ENCODE data around the gene CEACAM4. TPM values are rescaled to one million over a fixed set of nuclear protein-coding genes. Genes with fewer than 3 reads are reported as not detected.

CEACAM4 gene
- total and polyA plus RNA-seq, 2 of the 4 experiments (the other 2 are of a cell fraction), result not detected

- Histone ChIP-seq H3K23ac (ENCODE audit: low read depth, low read length) (no peak overlapping the region), H2BK120ac (ENCODE audit: low read depth, low read length) (no peak overlapping the region), H3K9ac (ENCODE audit: low read depth, low read length) (no peak overlapping the region), H4K8ac (ENCODE audit: low read depth in 2 of 2, low read length in 2 of 2) (no peak overlapping the region), H3K4me3 (ENCODE audit: insufficient read depth, low read depth, low read length) (no peak overlapping the region), H3K14ac (replicated peaks; ENCODE audit: low read depth, low read length) (no peak overlapping the region), H3K4me2 (ENCODE audit: low read depth, low read length) (no peak overlapping the region), H4K91ac (ENCODE audit: insufficient read depth, low read depth, low read length) (no peak overlapping the region), H3K9me3 (ENCODE audit: control insufficient read depth, insufficient read depth, low read length) (no peaks in the 10 kb centered on the region), H3K18ac (ENCODE audit: low read depth, low read length) (no peak overlapping the region), H3K27ac (ENCODE audit: insufficient read depth, low read length) (no peak overlapping the region), H3K27me3 (ENCODE audit: control insufficient read depth, insufficient read depth, low read length) (peaks cover 3% of the 10 kb centered on the region; the same call in 1 of the 2 replicates), H3K79me1 (ENCODE audit: low read depth in 1 of 2, low read length in 2 of 2) (no peaks in the 10 kb centered on the region), H3K56ac (ENCODE audit: extremely low read depth, insufficient read depth, low read length) (no peak overlapping the region), H2BK20ac (ENCODE audit: low read depth, low read length) (no peak overlapping the region), H2BK15ac (ENCODE audit: low read depth, low read length) (no peak overlapping the region), H3K36me3 (ENCODE audit: control insufficient read depth, insufficient read depth, low read length) (no peaks in the 10 kb centered on the region), H2AFZ (replicated peaks; ENCODE audit: low read length, poor library complexity) (no peak overlapping the region), H4K5ac (ENCODE audit: low read depth, low read length) (no peak overlapping the region), H3K9me1 (ENCODE audit: insufficient read depth, low read length) (no peaks in the 10 kb centered on the region), H4K20me1 (ENCODE audit: insufficient read depth, low read length) (no peaks in the 10 kb centered on the region), H3K4me1 (ENCODE audit: control insufficient read depth, insufficient read depth, low read length) (no peaks in the 10 kb centered on the region), H2AK5ac (ENCODE audit: low read depth, low read length) (no peak overlapping the region), H2AK9ac (replicated peaks; ENCODE audit: low read depth, low read length, poor library complexity) (no peak overlapping the region), H3K4ac (ENCODE audit: low read depth, low read length) (no peak overlapping the region), H2BK5ac (ENCODE audit: low read depth, low read length, poor library complexity, severe bottlenecking) (no peak overlapping the region)
- ATAC-seq (ENCODE audit: low read depth) (no peak), DNase-seq (no peak)
- intact Hi-C loops (cut with micrococcal nuclease) (no loop called here), in situ Hi-C loops (cut with MboI; ENCODE audit: low sequenced_read_pairs) (no loop called here), dilution Hi-C loops (cut with HindIII; ENCODE audit: low sequenced_read_pairs, unreplicated experiment) (no loop called here)
- no peak for TF ChIP-seq SMC3 (IDR thresholded peaks at IDR 0.05; ENCODE audit: low read depth, low read length)
- TF ChIP-seq USF2 (IDR thresholded peaks at IDR 0.05; ENCODE audit: low read depth, low read length), result no peak
- TF ChIP-seq RAD21 (IDR thresholded peaks at IDR 0.05; ENCODE audit: low read length), result no peak
- TF ChIP-seq NFE2L2 (IDR thresholded peaks at IDR 0.05; ENCODE audit: low read depth, low read length), result no peak
- no peak for TF ChIP-seq CTCF (conservative IDR thresholded peaks at IDR 0.05; ENCODE audit: low read depth, low read length)
- no peak for TF ChIP-seq RFX5 (IDR thresholded peaks at IDR 0.05; ENCODE audit: low read depth, low read length)
- no peak for TF ChIP-seq BHLHE40 (IDR thresholded peaks at IDR 0.05; ENCODE audit: low read depth, low read length)
- TF ChIP-seq CEBPB (IDR thresholded peaks at IDR 0.05; ENCODE audit: low read depth, low read length), result no peak
- TF ChIP-seq MAZ (IDR thresholded peaks at IDR 0.05; ENCODE audit: borderline replicate concordance, low read depth, low read length), result no peak
- no peak for TF ChIP-seq RCOR1 (IDR thresholded peaks at IDR 0.05; ENCODE audit: insufficient replicate concordance, low read length)
- no peak for TF ChIP-seq ELK1 (IDR thresholded peaks at IDR 0.05; ENCODE audit: borderline replicate concordance, low read depth, low read length)
- 86% methylated on average over 2 of the region's 4 CpGs; no CpG with 5 or more reads in 1 of the 2 experiments for WGBS, 2 experiments (ENCODE audit: extremely low coverage in 2 of 2, insufficient read length in 1 of 2)
- CTCF ChIA-PET, result no interaction called here
- POLR2A ChIA-PET (ENCODE audit: unreplicated experiment), result no interaction called here
- no TSS peak for BruUV-seq (replicated peaks)
Measured at GRCh38 chr19:41615207-41615606, 11.7 kb downstream of the CEACAM4 start.
